Testis (tissue), 2 donors: ENCODE data around the gene RANBP3.

Experiments used
- CTCF ChIP-seq, 3 experiments: fragments of 450-650 bp in 2 of 3; fragments of 200-600 bp in 1 of 3; sonication (generic) in 1 of 3; IDR thresholded peaks; one replicate each; pipeline ENCODE4 v1.5.1; 2016 to 2019; ENCODE audit warnings: antibody characterized with exemption in 3 of 3, mild to moderate bottlenecking in 2 of 3, moderate library complexity in 1 of 3
- POLR2A ChIP-seq: fragments of 450-650 bp; IDR thresholded peaks from one replicate; pipeline ENCODE4 v1.6.1; 2017; ENCODE audit warnings: antibody characterized with exemption, mild to moderate bottlenecking, moderate library complexity

GRCh38 chr19:5903624-5904351, 74.2 kb downstream of the RANBP3 start, which contains the start of gene NDUFA11:
- TF ChIP-seq CTCF (IDR thresholded peaks at IDR 0.05) (peak in 1 of 3 experiments; percentile 23), POLR2A (no peak)
